HCT116 (cell line): ENCODE data around the gene TTYH1. TPM values are rescaled to one million over a fixed set of nuclear protein-coding genes. Genes with fewer than 3 reads are reported as not detected.

Experiments
- total RNA-seq: library from RNA; stranded (reverse); gene quantifications from one replicate; pipeline ENCODE4 v1.2.1, GENCODE V29; 2021; ENCODE audit not compliant: unreplicated experiment

The TTYH1 gene
- total RNA-seq, 1 experiment from 2014 or later, result 0.37 TPM

Other genes starting within 250 kb of the TTYH1 start
- gene TMC4, start 242.3 kb upstream of the TTYH1 start, total RNA-seq, result 60.3 TPM
- gene MBOAT7, start 225.9 kb upstream of the TTYH1 start, total RNA-seq, result 113 TPM
- gene TSEN34, start 224.2 kb upstream of the TTYH1 start, total RNA-seq, result 99.9 TPM
- gene RPS9, start 214.6 kb upstream of the TTYH1 start, total RNA-seq, result 1,666 TPM
- gene LILRB3, start 192.5 kb upstream of the TTYH1 start, total RNA-seq, result 0.12 TPM
- gene LILRA6, start 172.7 kb upstream of the TTYH1 start, total RNA-seq, result not detected
- gene LILRB5, start 158.2 kb upstream of the TTYH1 start, total RNA-seq, result not detected
- gene LILRB2, start 134.4 kb upstream of the TTYH1 start, total RNA-seq, result not detected
- not detected for gene LILRA5, start 102.3 kb upstream of the TTYH1 start, total RNA-seq
- gene LILRA4, start 76.3 kb upstream of the TTYH1 start, total RNA-seq, result not detected
- gene LAIR1, start 50.5 kb upstream of the TTYH1 start, total RNA-seq, result 0.89 TPM
- gene LENG8, start 33.7 kb downstream of the TTYH1 start, total RNA-seq, result 196 TPM
- gene LENG9, start 48.3 kb downstream of the TTYH1 start, total RNA-seq, result 9.0 TPM
- 0.64 TPM for gene CDC42EP5, start 57.8 kb downstream of the TTYH1 start, total RNA-seq
- gene LAIR2, start 87.4 kb downstream of the TTYH1 start, total RNA-seq, result not detected
- not detected for gene LILRA2, start 158.3 kb downstream of the TTYH1 start, total RNA-seq
- not detected for gene LILRA1, start 178.2 kb downstream of the TTYH1 start, total RNA-seq
- gene LILRB1, start 215.0 kb downstream of the TTYH1 start, total RNA-seq, result not detected
- gene LILRB4, start 247.5 kb downstream of the TTYH1 start, total RNA-seq, result not detected